DMS53 (cell line): ENCODE measurements around the gene ERAL1.
"Not testable (repeated sequence)": the region's sequence is repeated elsewhere in the genome, so short reads cannot be mapped to it uniquely, and the experiment has no call there.

ENCODE experiments used
- DNase-seq: peaks from one replicate; lab custom pipeline; 2025; lab: John Stamatoyannopoulos, UW

ERAL1 gene

DNA sequence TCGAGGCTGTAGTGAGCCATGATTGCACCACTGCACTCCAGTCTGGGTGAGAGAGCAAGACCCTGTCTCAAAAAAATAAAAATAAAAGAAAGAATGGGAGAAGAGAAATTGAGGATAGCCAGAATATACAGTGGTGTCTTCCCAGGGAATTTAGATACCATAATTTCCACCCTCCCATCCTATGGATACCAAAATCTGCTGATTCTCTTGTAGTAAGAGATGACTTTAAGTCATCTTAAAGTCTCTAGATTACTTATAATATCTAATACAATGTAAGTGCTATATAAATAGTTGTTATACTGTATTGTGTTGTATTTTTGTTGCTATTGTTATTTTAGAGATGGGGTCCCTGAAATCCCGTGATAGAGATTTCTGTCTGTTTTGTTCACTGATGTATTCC lies 1.5 kb upstream of the ERAL1 start:
- DNase-seq: no peak

DNA sequence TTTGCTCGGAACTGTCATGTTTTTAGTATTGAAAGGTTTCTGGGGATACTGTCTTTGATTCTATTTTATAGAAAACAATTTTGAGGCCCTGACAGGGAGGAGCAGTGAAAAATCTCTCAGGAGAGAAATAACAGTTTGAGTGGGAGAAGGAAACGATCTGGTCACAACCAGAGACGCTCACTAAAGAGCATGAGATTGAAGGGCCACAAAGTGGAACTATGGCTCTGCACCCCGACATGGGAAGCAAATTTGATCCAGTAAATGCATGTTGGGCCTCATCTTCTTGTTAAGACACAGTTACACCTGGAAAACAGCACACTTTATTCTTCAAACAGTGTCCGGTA lies 492 bp downstream of the ERAL1 start:
- no peak for DNase-seq

DNA sequence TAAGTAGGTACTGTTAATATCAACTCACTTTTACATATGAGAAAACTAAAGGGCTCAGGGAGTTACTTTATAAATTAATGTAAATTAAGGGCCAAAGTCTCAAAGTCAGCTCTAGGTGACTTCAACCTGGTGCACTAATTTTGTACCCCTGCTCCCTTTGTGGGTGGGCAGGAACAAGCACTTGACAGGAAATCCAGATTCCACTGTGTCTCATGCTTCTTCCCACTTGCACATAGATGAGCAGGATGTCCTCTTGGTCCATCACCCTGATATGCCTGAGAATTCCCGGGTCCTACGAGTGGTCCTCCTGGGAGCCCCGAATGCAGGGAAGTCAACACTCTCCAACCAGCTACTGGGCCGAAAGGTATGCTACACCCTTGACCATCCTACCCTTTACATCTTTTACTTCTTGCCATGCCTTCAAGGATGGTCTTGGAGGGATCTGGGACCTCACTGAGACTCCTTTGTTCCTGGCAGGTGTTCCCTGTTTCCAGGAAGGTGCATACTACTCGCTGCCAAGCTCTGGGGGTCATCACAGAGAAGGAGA lies 1.3 kb downstream of the ERAL1 start:
- DNase-seq: no peak

DNA sequence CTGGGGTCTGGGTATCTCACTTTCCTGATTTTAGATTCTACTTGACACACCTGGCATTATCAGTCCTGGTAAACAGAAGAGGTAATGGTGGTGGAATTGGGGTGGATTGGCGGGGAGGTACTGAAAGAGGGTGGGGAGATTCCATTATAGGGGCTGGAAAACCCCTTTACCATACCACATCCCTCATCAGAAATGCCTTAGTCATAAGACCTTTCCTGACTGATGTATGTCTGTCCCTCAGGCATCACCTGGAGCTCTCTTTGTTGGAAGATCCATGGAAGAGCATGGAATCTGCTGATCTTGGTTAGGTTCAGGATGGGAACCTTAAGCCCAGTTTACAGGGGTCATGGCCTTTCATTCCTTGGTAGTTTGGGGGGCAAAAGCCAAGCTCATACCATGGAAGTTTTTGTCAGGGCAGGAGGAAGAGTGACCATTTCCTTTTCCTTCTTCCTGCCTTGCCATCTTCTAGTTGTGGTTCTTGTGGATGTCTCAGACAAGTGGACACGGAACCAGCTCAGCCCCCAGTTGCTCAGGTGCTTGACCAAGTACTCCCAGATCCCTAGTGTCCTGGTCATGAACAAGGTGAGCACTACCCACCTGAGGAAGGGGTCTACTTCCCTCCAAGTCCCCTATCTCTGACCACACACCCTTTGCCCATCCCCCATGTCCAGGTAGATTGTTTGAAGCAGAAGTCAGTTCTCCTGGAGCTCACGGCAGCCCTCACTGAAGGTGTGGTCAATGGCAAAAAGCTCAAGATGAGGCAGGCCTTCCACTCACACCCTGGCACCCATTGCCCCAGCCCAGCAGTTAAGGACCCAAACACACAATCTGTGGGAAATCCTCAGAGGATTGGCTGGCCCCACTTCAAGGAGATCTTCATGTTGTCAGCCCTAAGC lies 3.3 kb downstream of the ERAL1 start:
- DNase-seq: no peak

DNA sequence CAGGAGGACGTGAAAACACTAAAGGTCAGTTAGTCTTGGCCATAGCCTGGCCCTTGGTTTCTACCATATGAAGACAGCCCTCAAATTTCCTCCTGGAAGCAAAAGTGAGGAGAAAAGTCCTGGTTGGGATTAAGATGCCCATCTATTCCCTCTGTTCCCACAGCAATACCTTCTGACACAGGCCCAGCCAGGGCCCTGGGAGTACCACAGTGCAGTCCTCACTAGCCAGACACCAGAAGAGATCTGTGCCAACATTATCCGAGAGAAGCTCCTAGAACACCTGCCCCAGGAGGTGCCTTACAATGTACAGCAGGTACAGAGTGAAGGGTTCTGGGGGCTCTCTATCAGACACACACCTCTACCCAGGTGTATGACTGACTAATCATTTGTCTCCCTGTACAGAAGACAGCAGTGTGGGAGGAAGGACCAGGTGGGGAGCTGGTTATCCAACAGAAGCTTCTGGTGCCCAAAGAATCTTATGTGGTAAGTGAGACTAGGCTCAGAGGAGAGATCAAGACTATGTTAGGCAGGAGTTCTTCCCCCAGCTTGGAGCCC lies 4.1 kb downstream of the ERAL1 start:
- no peak for DNase-seq

DNA sequence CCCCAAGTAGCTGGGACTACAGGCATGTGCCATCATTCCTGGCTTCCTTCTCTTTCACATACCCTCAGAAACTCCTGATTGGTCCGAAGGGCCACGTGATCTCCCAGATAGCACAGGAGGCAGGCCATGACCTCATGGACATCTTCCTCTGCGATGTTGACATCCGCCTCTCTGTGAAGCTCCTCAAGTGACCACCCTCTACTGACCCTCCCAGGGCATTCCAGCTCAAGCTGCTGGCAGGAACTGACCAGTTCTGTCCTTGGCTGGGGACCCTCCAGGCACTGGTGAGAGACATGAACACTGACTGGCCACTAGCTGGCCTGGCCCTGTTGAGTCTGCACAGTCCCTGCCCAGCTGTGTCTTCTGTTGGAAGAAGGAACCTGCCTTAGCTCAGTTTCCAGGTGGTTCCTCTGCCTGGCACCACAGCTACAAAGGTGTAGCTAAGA lies 5.6 kb downstream of the ERAL1 start:
- no peak for DNase-seq

DNA sequence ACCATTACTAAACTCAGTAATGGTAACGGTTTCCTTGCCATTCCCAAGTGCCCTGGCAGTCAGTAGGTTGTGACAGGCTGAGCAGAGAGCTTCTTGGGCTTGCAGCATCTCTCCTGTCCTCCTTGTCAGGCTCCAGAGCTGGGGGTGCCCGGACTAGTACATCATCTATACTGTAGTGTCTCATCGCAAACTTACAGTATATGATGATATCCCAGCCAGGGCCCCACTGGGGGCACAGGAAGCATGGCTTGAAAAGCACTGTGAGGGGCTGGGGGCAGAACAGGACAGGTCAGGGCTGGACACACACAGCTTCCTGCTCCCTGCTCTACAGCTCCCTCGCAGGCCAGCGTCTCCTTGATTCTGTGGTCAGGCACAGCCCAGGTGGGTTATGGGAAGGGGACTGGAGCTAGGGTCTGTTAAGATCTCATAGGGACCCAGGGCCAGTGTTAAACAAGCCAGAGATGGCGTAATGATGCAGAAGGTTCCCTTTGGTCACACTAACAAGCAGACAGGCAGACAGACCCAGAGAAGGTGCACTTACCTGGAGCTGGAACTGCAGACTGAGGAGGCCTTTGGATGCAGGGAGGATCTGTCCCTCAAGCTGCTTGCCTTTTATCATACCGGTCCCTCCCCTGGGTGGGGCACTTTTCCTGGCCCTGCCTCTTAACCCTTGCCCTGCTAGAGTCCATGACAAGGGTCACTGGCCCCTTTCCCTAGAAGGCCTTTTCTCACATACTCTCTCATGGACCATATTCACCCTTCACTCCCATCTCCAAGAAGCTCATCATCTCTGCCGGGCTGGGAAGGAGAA lies 6.8 kb downstream of the ERAL1 start:
- no peak for DNase-seq

DNA sequence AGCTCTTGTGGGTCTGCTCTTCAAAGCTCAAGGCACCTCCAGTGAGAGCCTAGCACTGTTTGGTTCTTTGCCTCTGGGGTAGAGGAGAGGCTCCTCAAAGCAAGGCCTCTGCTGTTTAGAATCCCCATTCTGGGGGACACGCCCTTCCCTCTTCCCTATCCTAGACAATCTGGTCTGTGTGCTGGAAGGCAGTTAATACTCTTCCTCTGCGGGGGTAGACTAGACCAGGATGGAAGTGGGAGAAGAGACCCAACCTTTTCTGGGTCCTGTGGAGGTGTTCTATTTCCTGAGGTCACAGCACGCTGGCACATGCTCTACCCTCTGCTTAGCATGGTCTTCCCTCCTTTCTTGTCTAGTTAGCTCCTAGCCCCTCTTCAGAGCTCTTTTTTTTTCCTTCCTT lies 7.7 kb downstream of the ERAL1 start:
- DNase-seq: no peak

DNA sequence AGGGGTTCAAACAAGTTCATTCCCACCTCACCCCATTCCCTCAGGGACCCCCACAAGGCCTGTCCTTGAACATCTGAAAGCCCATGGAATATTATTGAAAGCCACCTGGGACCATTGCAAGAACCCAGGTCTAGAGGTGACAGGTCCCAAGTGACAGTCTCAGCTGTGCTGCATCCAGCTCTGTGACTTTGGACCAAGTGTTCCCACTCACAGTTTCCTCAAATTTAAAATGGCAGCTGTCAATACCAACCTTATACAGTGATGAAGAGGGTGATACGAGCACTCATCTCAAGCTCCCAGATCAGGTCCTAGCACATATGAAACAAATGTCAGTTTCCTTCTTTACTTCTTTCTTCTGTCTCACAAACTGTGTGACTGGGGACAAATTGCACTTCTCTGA lies 9.1 kb downstream of the ERAL1 start:
- DNase-seq: no peak

DNA sequence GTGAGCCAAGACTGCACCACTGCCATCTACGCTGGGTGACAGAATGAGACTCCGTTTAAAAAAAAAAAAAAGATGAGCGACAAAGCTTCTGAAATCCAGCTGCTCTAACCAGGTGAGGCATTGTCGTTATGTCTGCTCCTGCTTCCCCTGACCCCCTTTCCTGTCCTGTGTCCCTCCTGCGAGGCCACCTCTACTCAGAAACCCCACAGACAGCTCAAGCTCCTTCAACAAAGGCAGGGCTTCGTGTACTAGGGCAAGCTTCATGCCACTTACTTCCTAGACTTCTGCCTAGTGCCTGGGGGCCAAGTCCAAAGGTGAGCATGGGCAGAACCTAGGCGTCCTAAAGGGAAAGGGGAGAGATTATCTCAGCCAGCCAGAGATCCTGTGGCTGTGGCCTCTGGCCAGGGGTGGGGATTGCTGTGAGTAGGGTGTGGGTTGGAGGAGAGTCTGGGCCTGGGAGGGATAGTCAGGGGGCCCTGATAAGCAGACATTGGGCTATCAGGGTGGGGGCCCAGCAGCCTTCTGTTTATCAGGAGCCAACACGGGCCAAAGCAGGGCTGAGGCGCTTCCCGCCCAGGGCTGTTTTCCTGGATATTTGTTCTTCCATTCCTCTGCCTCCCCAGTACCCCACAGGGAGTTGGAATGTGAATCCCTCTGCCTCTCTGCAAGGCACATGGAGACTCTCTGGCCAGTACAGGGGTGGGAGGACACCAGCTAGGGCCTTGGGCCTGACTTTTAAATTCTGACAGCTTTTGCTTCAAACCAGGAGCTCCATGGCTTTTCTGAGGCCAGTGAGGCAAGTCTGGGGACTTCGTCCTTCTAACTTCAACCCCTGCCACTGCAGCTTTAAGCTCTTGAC lies 10.4 kb downstream of the ERAL1 start:
- no peak for DNase-seq

DNA sequence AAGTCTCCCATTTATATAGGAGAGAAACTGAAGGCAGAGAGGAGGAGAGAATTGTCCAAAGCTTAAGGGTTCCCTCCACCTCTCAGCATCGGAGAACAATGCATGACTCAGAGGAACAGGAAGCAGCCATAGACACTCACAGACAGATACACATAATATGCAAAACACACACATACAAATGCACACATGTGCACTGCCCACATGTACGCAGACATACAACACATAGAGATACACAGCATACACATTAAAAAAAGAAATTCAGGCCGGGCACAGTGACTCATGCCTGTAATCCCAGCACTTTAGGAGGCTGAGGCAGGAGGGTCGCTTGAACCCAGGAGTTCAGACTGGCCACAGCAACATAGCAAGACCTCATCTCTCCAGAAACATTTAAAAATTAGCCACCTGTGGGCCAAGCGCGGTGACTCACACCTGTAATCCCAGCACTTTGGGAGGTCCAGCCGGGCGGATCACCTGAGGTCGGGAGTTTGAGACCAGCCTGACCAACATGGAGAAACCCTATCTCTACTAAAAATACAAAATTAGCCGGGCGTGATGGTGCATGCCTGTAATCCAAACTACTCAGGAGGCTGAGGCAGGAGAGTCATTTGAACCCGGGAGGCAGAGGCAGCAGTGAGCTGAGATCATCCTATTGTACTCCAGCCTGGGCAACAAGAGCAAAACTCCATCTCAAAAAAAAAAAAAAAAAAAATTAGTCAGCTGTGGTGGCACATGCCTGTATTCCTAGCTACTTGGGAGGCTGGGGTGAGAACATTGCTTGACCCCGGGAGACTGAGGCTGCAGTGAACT lies 11.3 kb downstream of the ERAL1 start:
- DNase-seq: peak; percentile 69

DNA sequence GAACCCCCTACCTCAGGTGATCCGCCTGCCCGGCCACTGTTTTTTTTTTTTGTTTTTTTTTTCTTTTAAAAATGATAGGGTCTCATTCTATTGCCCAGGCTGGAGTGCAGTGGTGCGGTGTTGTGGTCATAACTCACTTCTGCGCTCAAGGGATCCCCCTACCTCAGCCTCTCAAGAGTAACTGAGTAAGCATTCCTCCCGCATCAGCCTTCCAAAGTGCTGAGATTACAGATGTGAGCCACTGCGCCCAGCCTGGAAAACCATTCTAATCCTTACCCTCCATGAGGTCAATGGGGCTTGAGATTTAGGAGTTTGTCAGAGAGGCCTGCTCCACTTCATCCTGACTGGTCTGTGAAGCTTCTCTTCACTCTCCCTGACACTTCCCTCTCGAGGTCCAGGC lies 12.5 kb downstream of the ERAL1 start:
- no peak for DNase-seq

DNA sequence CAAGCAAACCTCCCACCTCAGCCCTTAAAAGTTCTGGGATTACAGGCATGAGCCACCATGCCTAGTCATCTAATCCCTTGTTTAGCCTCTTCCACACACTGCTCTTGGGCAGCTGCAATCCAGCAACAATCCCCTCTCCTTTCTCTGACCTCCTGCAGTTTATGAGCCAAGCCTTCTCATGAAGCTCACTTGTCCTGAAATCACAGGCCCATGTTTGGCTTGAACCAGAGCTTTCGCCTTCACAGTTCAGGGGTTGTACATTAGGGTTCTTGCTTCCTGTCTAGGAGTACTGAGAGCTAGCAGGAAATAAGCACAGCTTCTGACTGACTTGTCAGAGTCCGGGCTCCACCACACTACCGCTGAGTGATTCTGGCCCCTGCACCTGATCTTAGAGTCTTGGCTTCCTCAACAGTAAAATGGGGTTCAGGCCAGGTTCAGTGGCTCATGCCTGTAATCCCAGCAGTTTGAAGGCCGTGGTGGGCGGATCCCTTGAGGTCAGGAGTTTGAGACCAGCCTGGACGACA lies 16.3 kb downstream of the ERAL1 start:
- no peak for DNase-seq

DNA sequence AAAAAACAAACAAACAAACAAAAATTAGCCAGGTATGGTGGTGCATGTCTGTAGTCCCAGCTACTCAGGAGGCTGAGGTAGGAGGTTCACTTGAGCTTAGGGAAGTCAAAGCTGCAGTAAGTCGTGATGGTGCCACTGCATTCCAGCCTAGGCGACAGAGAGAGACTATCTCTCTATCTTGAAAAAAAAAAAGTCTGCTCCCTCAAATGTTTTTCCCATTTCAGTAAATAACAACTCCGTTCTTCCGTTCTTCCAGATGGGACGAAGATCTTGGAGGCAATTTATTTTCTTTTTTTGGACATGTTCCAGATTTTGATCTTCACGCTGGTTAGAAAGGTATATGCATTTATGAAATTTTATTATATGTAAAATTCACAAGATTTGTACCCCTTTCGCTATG lies 19.0 kb downstream of the ERAL1 start:
- DNase-seq: no peak

DNA sequence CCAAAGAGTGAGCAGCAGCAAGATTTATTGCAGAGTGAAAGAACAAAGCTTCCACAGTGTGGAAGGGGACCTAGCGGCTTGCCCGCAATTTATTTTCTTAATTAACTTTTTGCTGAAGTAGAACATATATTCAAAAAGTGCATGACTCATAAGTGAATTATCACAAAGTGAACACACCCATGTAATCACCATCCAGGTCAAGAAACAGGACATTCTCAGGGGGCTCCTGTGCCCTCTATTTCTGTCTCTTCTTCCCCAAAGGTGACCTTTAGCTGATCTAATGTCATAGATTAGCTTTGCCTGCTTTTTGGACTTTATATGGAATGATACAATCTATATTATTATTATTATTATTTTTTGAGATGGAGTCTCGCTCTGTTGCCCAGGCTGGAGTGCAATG lies 19.9 kb downstream of the ERAL1 start:
- DNase-seq: no peak

DNA sequence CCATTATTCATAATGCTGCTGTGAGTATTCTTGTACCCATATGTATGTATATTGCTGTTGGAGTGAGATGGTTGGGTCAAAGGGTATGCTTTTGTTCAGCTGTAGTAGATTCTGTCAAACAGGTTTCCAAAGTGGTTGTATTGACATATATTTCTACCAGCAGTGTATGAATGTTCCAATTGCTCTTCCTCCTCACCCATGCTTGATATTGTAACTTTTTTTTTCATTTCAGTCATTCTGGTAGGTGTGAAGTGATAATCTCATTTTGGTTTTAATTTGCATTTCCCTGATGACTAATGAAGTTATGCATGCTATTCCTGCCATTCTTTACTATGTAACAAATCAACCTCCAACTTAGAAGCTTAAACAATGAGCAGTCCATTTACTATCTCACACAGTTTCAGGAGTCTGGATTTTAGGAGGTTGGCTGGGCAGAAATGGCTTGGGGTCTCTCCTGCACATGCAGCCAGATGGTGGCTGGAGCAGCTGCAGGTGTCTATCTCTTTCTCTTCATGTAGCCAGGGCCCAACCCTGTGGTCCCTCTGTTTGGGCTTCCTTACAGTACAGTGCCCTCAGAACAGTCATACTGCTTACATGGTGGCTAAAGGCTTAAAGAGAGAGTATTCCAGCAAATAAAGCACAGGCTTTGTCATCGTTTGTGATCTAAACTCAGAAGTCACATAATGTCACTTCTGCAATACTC lies 21.2 kb downstream of the ERAL1 start:
- peak; percentile 15 for DNase-seq

DNA sequence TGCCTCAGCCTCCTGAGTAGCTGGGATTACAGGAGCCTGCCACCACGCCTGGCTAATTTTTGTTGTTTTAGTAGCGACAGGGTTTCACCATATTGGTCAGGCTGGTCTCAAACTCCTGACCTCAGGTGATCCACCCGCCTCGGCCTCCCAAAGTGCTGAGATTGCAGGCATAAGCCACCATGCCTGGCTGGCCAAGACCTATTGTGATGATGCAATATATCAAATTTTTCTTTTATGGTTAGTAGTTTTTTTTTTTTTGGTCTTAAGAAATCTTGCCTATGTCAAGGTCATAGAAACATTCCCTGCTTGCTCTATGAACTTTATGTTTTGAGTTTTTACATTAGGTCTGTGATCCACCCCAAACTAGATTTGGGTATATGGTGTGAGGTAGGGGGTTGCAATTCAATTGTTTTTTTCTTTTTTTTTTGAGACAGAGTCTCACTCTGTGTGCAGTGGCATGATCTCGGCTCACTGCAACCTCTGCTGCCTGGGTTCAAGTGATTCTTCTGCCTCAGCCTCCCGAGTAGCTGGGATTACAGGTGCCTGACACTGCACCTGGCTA lies 22.4 kb downstream of the ERAL1 start:
- not testable (repeated sequence) for DNase-seq

DNA sequence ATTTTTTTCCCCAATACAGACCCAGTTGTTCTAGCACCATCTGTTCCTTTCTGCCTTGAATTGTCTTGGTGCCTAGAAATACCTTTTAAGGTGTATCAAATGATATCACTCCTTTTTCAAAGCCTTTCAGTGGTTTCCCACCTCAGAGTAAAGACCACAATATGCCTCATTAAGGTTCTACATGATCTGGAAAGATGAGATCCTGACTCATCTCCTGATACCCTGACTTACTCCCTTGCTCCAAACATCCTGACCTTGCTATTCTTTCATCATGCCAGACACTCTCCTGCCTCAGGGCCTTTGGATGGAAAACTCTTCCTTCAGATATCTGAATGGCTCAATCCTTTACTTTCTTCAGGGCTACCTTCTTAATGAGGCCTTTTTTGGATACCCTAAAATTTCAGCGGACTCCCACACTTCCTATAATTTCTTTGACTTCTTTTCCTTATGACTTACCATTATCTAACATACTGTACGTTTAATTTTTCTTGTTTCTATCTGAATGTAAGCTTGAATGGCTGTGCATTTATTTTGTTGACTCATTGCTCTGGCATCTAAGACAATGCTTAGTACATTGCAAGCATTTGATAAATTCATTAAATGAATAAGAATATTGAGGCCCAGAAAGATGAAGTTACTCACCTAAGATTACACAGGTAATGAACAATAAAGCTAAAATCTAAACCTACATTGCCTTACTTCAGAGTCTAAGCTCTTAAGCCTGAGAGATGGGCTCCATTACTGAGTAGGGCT lies 23.5 kb downstream of the ERAL1 start:
- no peak for DNase-seq

DNA sequence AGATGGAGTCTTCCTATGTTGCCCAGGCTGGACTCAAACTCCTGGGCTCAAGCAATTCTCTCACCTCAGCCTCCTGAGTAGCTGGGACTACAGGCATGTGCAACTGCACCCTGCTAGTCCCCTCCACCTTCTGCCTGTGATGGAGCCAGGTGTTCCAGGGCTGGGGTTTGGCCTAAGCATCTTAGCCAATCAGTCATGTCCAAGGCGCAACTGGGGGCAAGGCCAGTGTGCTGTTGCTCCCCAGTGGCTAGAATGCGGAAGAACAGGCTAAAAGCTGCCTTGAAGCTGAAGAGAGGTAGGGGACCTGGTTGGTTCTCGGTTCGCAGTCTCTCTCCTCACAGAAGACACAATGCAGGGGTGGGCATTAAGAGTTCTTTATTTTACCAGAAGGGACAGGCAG lies 24.2 kb downstream of the ERAL1 start:
- peak; percentile 66 for DNase-seq
